ENCODE results near the gene KATNA1.

DNA sequence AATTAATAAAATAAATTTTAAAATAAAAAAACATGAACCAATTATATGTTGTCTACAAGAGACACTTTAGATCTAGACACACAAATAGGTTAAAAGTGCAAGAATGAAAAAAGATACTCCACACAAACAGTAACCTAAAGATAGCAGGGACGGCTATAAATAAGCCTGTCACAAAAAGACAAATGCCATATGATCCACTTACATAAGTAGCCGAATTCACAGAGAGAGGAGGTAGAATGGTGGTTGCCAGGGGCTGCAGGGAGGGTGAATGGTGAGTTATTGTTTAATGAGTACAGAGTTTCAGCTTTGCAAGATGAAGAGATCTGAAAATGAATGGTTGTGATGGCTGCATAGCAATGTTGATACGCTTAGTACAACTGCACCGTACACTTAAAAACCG, 32.7 kb downstream of the KATNA1 start:
- TF ChIP-seq EZH2phosphoT487 (IDR thresholded peaks at IDR 0.05; ENCODE audit: low read length) (no peak), EZH2 (optimal IDR thresholded peaks at IDR 0.05; ENCODE audit: low read depth, low read length) (no peak)
- TF ChIP-seq, protein P1, sequence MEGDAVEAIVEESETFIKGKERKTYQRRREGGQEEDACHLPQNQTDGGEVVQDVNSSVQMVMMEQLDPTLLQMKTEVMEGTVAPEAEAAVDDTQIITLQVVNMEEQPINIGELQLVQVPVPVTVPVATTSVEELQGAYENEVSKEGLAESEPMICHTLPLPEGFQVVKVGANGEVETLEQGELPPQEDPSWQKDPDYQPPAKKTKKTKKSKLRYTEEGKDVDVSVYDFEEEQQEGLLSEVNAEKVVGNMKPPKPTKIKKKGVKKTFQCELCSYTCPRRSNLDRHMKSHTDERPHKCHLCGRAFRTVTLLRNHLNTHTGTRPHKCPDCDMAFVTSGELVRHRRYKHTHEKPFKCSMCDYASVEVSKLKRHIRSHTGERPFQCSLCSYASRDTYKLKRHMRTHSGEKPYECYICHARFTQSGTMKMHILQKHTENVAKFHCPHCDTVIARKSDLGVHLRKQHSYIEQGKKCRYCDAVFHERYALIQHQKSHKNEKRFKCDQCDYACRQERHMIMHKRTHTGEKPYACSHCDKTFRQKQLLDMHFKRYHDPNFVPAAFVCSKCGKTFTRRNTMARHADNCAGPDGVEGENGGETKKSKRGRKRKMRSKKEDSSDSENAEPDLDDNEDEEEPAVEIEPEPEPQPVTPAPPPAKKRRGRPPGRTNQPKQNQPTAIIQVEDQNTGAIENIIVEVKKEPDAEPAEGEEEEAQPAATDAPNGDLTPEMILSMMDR (IDR thresholded peaks at IDR 0.05; ENCODE audit: low read length) = no peak
